HG02884 (cell line): ENCODE measurements around the gene NUP160.
"Not testable (repeated sequence)": the region's sequence is repeated elsewhere in the genome, so short reads cannot be mapped to it uniquely, and the experiment has no call there.

Source experiments
- ATAC-seq: cut with Tn5 transposase; IDR thresholded peaks from one replicate; pipeline ENCODE4 v1.9.1; 2021; ENCODE audit warnings: mild to moderate bottlenecking, moderate library complexity; ENCODE audit not compliant: unreplicated experiment

The NUP160 gene

DNA sequence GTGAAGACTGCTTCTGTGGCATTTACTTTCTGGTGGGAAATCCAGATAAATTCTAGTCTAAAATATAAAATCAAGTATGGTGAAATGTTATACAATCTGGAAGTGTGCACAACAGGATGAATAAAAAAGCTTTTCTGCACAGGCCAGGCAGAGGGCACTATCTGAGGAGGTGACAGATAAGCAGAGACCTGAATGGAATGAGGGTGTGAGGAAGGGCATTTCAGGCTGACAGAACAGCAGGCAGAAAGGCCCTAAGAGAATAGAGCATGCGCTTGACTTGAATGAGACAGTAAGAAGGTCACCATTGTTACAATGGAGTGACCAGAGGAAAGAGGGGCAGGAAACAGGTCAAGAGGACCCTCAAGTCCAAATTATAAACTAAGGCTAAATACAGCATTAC, 47.4 kb downstream of the NUP160 start:
- ATAC-seq, result no peak

DNA sequence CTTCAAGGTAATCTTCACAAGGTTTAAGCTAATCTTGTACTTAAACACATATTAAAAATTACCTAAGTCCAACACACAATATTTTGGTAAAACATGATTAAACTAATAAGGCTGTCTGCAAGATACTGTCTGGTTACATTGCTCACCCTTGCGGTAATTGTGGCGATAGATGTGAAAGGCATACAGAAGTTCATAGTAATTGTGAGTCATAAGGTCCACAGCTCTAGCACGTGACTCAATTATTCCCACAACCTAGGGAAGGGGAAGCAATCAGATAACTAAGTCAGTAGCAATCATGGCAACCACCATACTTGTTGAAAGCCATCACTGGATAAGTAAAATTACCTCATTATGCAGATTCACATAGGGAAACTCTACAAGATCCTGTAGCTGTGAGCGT, 50.5 kb downstream of the NUP160 start:
- ATAC-seq, result no peak

DNA sequence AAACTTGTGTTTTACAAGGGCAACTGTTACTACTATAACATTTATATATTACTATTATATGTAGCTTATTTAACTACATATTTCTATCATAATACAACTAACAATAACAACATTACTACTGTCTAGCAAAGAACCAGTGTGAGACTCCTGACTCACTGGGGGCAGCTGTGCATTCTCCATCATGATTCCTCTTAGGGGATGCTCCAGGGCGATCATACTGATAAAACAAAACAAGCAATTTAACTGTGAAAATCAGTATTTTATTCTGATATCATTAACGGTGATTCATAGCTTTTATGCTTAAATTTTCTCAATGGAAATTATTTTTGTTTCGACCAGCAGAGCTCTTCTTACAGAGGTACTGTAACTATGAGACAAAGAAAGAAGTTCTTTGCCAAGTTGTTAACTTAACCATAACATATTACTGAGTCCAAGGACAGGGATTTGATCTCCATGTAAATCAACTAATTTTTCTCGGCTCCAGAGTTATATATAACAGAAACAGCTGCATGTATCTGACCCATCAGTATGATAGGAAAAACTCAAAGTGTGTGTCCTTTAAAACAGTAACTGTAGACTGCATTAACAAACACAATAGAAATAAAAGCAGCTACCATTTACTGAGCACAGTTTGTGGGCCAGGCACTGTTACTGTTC, 56.2 kb downstream of the NUP160 start:
- no peak for ATAC-seq

DNA sequence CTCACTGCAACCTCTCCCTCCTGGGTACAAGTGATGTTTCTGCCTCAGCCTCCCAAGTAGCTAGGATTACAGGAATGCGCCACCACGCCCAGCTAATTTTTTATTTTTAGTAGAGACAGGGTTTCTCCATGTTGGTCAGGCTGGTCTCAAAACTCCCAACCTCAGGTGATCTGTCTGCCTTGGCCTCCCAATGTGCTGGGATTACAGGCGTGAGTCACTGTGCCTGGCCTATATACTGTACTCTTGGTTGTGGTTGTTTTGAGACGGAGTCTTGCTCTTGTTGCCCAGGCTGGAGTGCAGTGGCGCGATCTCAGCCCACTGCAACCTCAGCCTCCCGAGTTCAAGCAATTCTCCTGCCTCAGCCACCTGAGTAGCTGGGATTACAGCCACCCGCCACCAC, 58.1 kb downstream of the NUP160 start:
- not testable (repeated sequence) for ATAC-seq

DNA sequence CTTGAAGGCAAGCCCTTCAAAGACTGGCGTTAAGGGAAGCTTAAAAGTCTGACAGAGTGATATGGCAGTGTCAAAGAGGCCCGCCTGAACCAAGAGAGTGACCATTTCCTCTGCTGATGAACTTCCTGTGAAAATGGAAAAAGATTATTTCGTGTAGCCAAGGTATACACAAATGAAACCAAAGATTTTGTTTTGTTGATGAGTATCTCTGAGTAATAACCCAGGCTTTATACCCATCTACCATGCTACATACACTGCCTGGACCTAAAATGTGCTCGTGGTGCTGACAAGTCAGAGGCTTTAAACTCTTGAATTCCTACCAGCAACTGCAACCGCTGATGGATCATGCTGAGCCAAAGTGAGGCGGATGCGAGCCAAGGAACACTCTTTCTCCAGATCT, 60.0 kb downstream of the NUP160 start:
- ATAC-seq, result no peak

DNA sequence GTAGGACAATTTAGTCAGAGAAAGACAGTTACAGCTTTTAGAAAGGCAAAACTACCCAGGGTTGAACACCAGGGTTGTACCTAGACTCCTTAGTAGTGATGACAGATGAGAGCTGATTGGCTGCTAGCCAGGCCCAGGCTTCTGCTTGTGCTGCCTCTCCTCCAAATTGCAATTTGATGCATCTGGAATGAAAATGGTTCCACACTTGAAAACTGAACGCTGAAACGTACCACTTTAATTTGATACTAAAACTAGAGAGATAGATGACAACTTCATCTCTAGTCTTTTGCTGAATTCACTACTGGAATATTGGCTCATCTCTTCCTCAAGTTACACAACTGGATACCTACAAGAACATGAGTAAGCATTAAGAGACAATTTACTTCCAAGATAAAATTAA, 61.8 kb downstream of the NUP160 start:
- ATAC-seq, result no peak

DNA sequence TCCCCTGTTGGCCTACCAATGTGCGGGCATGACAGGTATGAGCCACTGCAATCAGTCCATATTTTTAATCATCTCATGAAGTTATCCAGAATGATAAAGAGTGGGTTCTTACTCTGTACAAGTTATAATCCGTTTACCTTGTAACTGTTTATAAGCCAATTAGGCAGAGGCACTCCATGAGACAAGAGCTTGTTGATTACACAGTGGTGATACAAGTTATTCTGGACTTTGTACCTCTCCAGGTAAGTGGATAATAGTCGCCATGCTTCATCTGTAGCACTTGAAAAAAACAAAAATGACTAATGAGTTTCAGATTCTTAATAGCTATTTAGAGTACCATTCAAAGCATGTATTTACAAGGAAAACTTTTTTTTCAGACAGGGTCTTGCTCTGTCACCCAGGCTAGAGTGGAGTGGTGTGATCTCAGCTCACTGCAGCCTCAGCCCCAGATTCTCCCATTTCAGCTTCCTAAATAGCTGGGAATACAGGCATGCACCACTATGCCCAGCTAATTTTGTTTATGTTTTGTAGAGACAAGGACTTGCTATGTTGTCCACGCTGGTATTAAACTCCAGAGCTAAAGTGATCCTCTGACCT, 63.3 kb downstream of the NUP160 start:
- ATAC-seq, result no peak

DNA sequence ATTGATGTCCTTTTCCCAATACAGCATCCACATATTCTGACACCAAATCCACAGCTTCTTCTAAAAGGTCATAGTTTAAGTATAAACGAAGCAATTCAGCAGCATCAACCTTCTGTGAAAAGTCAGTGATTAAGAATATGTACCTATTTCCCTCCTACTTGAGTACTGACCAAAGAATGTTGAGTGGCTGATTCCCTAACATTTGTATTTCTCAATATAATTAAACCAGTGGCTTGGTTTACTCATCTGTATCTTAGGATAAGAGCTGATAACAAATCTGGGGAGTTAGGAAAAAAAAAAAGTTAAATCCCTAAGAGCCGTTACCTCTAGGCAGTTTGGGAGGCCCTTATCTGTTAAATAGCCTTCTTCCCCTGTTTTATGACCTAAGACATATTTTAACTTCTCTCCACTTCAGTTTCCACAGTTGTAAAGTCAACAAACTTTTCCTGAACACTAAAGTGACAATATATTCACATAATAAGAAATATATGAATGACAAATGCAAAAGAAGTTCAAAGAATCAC, 65.0 kb downstream of the NUP160 start:
- no peak for ATAC-seq

DNA sequence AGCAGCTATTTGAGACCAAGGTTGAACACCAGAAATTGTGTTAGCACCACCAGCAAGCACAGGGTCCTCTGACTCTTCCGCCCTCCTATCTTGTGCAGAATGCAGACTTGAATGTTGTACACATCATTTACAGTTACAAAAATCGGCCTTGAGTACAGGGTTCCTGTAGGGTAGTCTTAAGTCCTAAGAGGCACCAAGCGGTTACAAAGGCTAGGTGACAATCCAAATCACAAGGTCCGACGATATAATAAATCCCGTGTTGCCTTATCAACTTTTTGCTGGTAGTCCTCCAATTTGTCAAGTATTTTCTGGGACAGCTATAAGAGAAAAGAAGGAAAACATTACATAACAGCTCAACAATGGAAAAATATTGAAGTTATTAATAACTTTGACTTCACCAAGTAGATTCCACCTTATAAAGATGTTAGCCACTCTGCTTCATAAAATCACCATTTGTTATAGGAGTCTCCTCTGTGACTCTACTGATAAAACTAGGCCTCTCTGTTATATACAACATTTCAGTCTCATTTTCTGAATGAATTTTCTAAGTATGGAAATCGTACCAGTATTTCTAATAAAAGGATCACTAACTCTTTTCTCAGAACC, 69.2 kb downstream of the NUP160 start:
- ATAC-seq, result no peak

DNA sequence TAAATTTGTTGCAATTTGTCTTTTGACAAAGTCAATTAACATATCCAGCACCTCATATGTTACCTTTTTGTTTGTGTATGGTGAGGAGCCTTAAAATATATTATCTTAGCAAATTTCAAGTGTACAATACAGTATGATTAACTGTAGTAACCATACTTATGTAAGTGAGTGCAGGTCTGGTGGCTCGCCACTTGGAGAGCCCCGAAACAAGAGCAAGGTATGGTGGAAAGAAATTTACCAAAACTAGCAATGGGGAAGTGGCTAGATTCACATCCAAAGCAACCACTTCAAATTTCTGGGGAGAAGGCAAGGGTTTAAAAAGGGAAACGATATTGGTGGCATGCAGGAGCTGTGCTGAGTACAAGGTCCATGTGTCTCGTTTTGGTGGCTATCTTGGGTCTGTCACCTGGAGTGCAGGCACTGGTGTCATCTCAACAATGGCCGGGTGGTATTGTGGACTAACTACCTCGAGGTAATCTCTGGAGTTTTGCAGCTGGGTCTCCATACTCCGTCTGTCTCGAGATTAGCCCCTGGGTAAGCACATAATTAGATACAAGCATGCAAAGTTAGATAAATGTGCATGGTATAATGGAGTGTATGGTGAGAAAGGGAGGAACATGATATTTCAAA, 72.8 kb downstream of the NUP160 start:
- no peak for ATAC-seq

DNA sequence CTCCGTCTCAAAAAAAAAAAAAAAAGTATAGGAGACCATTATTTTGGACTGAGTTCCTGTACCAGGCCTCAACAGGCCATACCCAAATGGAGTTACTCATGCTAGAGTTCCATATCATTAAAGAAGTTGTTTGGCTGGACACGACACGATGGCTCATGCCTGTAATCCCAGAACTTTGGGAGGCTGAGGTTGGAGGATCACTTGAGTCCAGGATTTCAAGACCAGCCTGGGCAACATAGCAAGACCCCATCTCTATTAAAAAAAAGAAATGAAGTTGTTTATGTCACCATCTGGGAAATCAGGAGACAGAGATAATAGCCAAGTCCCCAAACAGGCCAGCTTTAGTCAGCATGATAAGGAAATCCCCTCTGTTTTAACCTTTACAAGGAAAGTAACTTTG, 74.3 kb downstream of the NUP160 start:
- no peak for ATAC-seq

DNA sequence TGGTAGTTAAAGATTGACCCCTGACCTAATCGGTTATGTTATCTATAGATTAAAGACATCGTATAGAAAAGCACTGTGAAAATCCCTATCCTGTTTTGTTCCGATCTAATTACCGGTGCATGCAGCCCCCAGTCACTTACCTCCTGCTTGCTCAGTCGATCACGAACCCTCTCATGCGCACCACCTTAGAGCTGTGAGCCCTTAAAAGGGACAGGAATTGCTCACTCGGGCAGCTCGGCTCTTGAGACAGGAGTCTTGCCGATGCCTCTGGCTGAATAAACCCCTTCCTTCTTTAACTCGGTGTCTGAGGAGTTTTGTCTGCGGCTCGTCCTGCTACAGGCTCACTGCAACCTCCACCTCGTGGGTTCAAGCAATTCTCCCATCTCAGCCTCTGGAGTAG, 78.6 kb downstream of the NUP160 start:
- not testable (repeated sequence) for ATAC-seq

DNA sequence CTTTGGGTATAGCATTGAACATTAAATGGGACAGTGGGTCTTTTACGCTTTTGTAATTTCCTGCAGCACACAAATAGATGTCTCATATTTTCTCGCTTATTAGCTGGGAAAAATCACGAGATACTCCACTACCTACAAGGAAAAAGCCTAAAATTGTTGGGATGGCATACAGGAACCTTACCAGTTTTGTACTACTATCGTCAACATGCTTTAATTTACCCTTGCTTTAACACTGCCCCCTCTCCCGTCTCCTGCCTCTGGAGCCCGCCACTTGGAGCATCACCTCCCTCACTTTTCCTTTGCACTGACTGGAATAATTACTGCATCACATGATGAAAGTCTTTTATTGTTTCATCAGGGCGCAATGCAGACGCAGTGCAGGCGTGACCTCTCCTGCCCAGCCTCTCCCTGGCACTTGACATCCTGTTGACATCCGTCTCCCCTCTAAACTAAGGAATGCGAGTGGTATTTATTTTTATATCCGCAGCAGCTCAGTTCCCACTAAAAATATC, 80.0 kb downstream of the NUP160 start:
- no peak for ATAC-seq

DNA sequence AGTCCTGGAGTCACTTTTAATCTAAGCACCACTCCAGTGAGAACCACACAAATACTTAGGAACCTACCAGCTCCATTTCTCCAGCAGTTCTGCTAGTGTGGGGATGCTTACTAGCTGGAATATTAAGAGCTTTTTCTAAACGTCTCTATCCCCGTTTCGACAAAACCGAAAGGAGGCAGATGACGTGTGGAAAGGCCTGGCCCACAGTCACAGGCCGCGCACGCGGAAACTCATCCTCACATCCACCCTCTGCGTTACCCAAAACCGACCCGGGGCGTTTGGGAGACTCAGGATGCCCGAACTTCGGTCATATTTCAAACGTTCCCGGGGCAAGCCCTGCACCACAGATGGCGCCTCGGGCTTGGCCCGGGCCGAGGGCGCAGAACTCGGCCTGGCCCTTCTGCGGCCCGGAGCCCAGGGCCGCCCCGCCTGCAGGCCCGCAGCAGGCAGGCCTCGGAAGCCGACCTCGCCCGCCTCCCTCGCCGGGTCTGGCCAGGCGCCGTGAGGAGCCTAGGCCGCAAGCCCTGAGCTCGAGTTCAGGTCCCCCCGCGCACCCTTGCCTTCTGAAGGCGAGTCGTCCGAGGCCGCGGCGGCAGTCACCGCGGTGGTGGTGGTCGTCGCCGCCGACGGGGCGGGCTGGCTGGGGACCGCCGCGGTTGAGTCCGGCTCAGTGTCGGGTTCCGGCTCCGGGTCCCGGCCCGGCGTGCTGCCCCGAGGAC, 81.5 kb downstream of the NUP160 start:
- peak; percentile 25 for ATAC-seq

DNA sequence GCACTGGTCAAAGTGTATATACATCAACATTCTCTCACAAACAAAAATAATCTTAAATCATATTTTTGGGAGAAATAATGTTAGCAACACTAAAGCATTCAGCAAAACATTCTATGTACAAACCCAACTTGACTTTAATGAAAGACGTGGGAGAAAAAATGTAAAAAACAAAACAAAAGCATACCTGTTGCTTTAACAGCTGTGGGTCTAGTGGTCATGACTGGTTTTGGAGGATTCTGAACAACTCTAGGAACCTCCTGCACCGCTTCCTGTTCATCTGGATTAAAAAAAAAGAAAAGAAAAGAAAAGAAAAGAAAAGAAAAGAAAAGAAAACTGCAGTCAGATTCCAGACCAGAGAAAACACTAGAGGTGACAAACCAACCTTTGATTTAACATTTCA, 83.1 kb downstream of the NUP160 start:
- ATAC-seq, result no peak

DNA sequence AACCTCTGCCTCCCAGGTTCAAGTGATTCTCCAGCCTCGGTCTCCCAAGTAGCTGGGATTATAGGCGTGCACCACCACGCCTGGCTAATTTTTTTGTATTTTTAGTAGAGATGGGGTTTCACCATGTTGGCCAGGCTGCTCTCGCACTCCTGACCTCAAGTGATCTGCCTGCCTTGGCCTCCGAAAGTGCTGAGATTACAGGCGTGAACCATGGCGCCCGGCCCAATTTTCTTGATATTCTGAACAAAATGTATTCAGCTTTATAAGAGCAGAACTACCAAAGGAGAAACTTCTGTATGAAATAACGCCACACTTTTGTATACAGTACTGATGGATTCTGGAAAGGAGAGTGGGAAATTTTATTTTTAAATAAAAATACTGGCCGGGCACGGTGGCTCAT, 88.9 kb downstream of the NUP160 start:
- not testable (repeated sequence) for ATAC-seq

DNA sequence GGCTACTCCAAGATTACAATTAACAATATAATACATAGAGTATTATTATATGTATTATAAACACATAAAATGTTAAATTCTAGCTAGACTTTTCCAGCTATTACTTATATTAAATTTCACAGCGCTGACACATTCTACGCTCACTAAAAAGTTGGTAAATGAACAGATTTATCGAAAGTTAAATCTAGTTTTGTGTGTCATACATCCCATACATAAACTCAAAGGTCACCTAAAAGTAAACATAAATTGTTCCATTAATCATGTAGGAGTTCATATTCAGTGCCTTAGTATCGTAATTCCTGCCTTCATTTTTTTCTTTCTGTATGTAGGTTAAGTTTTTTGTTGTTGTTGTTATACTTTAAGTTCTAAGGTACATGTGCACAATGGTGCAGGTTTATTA, 91.9 kb downstream of the NUP160 start:
- ATAC-seq, result no peak

DNA sequence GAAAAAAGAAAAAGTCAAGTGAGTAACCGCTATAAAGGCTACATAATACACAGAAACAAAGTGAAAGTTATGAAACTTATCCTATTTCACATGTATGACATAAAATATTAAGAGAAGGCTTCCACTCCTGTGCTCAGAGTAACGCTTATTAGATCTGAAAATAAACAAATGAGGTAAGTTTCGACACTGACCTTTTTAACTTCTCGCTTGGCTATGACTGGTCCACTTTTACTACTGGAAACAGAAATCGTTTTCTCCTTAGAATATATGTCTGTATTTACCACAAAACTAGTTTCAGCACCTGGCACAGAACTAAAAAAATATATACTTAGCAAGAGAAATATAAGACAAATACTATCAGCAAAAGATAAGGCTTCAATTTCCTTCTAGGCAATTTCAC, 97.4 kb downstream of the NUP160 start:
- ATAC-seq, result no peak

DNA sequence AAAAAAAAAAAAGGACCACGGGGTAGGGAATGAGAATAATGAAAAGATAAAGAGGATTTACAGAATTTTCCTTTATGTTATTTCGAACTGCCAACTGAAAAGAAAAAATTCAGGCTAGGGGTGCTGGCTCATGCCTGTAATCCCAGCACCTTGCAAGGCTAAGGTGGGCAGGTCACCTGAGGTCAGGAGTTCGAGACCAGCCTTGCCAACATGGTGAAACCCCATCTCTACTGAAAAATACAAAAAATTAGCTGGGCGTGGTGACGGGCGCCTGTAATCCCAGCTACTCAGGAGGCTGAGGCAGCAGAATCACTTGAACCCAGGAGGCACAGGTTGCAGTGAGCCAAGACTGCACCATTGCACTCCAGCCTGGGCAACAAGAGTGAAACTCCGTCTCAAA, 105.7 kb downstream of the NUP160 start:
- ATAC-seq, result not testable (repeated sequence)

DNA sequence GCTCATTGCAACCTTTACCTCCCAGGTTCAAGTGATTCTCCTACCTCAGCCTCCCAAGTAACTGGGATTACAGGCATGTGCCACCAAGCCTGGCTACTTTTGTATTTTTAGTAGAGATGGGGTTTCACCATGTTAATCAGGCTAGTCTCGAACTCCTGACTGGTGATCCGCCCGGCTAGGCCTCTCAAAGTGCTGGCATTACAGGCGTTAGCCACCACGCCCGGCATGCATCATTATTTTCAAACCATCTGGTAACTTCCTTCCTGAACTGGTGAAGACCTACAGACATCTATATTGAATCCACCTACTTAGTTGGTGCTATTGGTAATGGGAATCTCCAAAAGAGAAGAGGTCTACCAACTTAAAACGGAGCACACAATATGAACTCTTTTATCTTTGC, 110.3 kb downstream of the NUP160 start:
- not testable (repeated sequence) for ATAC-seq

DNA sequence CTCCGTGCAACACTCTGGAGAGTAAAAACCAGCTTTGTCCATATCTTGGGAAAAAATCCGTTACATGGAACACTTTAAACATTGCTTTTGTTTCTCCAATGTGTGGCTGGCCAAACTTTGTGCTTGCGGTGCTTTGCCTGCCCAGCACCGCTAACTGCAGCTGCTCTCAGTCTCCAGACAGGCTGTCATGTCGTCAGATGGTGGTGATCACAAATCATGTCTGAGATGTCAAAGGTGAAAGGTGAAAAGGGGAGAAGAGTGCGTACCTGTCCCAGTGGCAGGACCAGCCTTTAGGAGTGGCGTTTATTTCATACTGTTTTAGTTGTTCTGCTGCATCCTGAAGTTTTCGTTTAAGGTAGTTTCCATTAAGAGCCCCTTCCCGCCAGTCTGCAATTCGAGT, 115.9 kb downstream of the NUP160 start:
- ATAC-seq, result no peak
